NB4 (cell line): Measurements from ENCODE around the gene SAMD4A.

Experiments
- CTCF ChIP-seq: IDR thresholded peaks from one replicate; pipeline ENCODE4 v1.5.1; 2012; ENCODE audit warnings: low read depth, low read length
- MAX ChIP-seq: IDR thresholded peaks from 2 replicates; pipeline ENCODE4 v1.6.1; 2011; ENCODE audit warnings: low read depth, low read length
- MYC ChIP-seq: IDR thresholded peaks from 2 replicates; pipeline ENCODE4 v1.6.1; 2011; ENCODE audit warnings: low read depth, low read length
- POLR2A ChIP-seq: IDR thresholded peaks from 2 replicates; pipeline ENCODE4 v1.6.1; 2011; ENCODE audit warnings: mild to moderate bottlenecking; ENCODE audit not compliant: insufficient read length; ENCODE audit errors: extremely low read depth

DNA sequence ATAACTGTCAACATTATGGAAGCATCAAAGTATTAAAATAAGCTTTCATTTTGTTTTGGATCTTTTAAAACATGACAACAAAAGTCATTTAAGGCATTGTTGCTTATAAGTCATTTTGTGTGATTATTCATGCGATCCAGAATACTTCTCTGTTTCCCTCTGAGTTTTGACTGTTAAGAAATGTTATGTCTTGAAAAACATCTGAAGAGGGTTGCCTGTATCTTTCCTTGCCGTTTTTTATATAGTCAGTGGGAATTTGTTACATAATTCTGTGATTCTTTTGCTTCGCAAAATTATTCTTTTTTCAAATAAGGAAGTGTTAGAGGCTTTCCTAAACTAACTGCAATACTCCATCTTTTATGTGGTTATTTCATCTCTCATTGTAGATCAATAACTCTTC is 78.7 kb downstream of the SAMD4A start:
- TF ChIP-seq CTCF (no peak), POLR2A (no peak), MAX (no peak), MYC (no peak)
